HepG2 (cell line): ENCODE data around the gene BIN1. TPM values are rescaled to one million over a fixed set of nuclear protein-coding genes. Genes with fewer than 3 reads are reported as not detected.
A peak's percentile ranks its signal among the peaks of the same experiment; 100 is the strongest.

Source experiments
- ATAC-seq: fragments of 200-7000 bp; cut with Tn5 transposase; 3 replicates; pipeline ENCODE4 v1.9.1; 2020; ENCODE audit warnings: mild to moderate bottlenecking, moderate library complexity
- BruUV-seq: library from RNA; stranded (reverse); fragments of 400-500 nt; replicated peaks from 2 replicates; lab custom pipeline; 2021; lab: Mats Ljungman, UMichigan
- CTCF ChIA-PET: fragments of 300-600 bp; formaldehyde crosslinking; extraction: SDS; loops from one replicate; lab custom pipeline; 2021; ENCODE audit warnings: low total read pairs, inconsistent platforms, low intra/inter-chr PET ratio; lab: Yijun Ruan, JAX
- POLR2A ChIA-PET: fragments of 350-600 bp; sonication (Branson Sonifier 250); formaldehyde crosslinking; loops from one replicate; lab custom pipeline; 2020; ENCODE audit warnings: antibody characterized with exemption, inconsistent platforms; lab: Yijun Ruan, JAX
- DNase-seq: peaks from one replicate; pipeline ENCODE4 v3.0.0-alpha.2; 2015; ENCODE audit warnings: low spot score
- FAIRE-seq: peaks from 3 replicates; lab custom pipeline; 2011; peaks lifted over from hg19 to GRCh38; lab: Jason Lieb, UNC
- H2AFZ ChIP-seq: one replicate; pipeline ENCODE4 v1.6.1; 2011; ENCODE audit warnings: low read length, inconsistent platforms
- H3K27ac ChIP-seq: fragments of 300-600 bp; 3 replicates; pipeline ENCODE4 v1.8.0; 2011; ENCODE audit warnings: mixed run types, mild to moderate bottlenecking, mixed read lengths, low read length, inconsistent platforms; ENCODE audit not compliant: insufficient read depth; ENCODE audit errors: extremely low read length
- H3K27me3 ChIP-seq, 2 experiments: fragments of 200-600 bp in 1 of 2; 2 replicates in 1 of 2; 3 replicates in 1 of 2; pipeline versions ENCODE4 v1.6.0 to v1.8.0; 2011; ENCODE audit warnings: low read length in 2 of 2, mild to moderate bottlenecking in 2 of 2, moderate library complexity in 2 of 2, inconsistent platforms in 1 of 2; ENCODE audit not compliant: insufficient read depth in 2 of 2, control insufficient read depth in 1 of 2
- H3K36me3 ChIP-seq, 2 experiments: fragments of 200-600 bp in 1 of 2; replicated peaks in 1 of 2; 2 replicates in 1 of 2; 3 replicates in 1 of 2; pipeline versions ENCODE4 v1.5.1 to v1.8.0; 2011; ENCODE audit warnings: low read length in 2 of 2, inconsistent platforms in 1 of 2; ENCODE audit not compliant: insufficient read depth in 2 of 2, control insufficient read depth in 1 of 2
- H3K4me1 ChIP-seq: 2 replicates; pipeline ENCODE4 v1.5.1; 2012; ENCODE audit warnings: low read length, inconsistent platforms; ENCODE audit not compliant: insufficient read depth
- H3K4me2 ChIP-seq: 2 replicates; pipeline ENCODE4 v1.6.0; 2011; ENCODE audit warnings: low read depth, low read length, inconsistent platforms
- H3K4me3 ChIP-seq, 3 experiments: fragments of 200-600 bp in 1 of 3; sonication (generic), shearing (Covaris generic) in 1 of 3; replicated peaks in 1 of 3; 2 replicates each; pipeline ENCODE4 v1.5.1; 2011 to 2016; ENCODE audit warnings: low read length in 3 of 3, inconsistent platforms in 2 of 3, low read depth in 2 of 3, mild to moderate bottlenecking in 2 of 3, control low read depth in 1 of 3, mixed read lengths in 1 of 3; ENCODE audit not compliant: insufficient read depth in 1 of 3
- H3K79me2 ChIP-seq: one replicate; pipeline ENCODE4 v1.6.1; 2011; ENCODE audit warnings: low read length, inconsistent platforms; ENCODE audit not compliant: insufficient read depth
- H3K9ac ChIP-seq: 2 replicates; pipeline ENCODE4 v1.6.0; 2011; ENCODE audit warnings: mild to moderate bottlenecking, low read depth, low read length, inconsistent platforms; ENCODE audit not compliant: insufficient read depth
- H3K9me3 ChIP-seq: 2 replicates; pipeline ENCODE4 v1.5.1; 2012; ENCODE audit warnings: mild to moderate bottlenecking, low read length
- H4K20me1 ChIP-seq: 2 replicates; pipeline ENCODE4 v1.6.0; 2011; ENCODE audit warnings: inconsistent platforms, mild to moderate bottlenecking, low read length, moderate library complexity; ENCODE audit not compliant: insufficient read depth
- ATAD3A ChIP-seq: sonication (generic); formaldehyde crosslinking; IDR thresholded peaks from 2 replicates; pipeline ENCODE4 v1.4.0; 2020; ENCODE audit warnings: missing genetic modification reagents
- CREB1 ChIP-seq, 2 experiments: fragments of 450-650 bp in 1 of 2; IDR thresholded peaks; 2 replicates each; pipeline ENCODE4 v1.6.1; 2016 to 2017; ENCODE audit warnings: control low read depth in 1 of 2, mild to moderate bottlenecking in 1 of 2, missing compliant biosample characterization in 1 of 2, missing genetic modification characterization in 1 of 2
- ETS1 ChIP-seq: sonication (generic); formaldehyde crosslinking; IDR thresholded peaks from 2 replicates; pipeline ENCODE4 v1.4.0; 2020; ENCODE audit warnings: missing genetic modification reagents
- FOXK1 ChIP-seq: sonication (generic); formaldehyde crosslinking; IDR thresholded peaks from 2 replicates; pipeline ENCODE4 v1.4.0; 2020; ENCODE audit warnings: low read depth, missing genetic modification reagents, borderline replicate concordance
- ZNF124 ChIP-seq: sonication (generic); formaldehyde crosslinking; IDR thresholded peaks from 2 replicates; pipeline ENCODE4 v1.4.0; 2020; ENCODE audit warnings: missing genetic modification reagents
- WGBS: methylation state at CpG from one replicate; pipeline ENCODE4 v1.1.6; 2017; ENCODE audit warnings: low lambda C conversion rate; 5-methylcytosine and 5-hydroxymethylcytosine counted together
- in situ Hi-C: cut with HindIII; loops from 2 replicates; pipeline ENCODE4 v1.10.0; 2017; ENCODE audit warnings: low pct_unique_long_range_greater_than_20kb; ENCODE audit not compliant: extremely low pct_ligation_motif_present
- intact Hi-C: fragments of 100-400 bp; cut with micrococcal nuclease; formaldehyde crosslinking; loops from one replicate; pipeline ENCODE4 v1.10.0; 2022; ENCODE audit not compliant: unreplicated experiment
- polyA plus RNA-seq, 8 experiments: library from polyadenylated mRNA; depleted of rRNA in 3 of 8; stranded (reverse) in 7 of 8; unstranded in 1 of 8; fragments of >200 nt; fragmentation: Illumina TruSeq in 4 of 8; extraction: Trizol in 4 of 8; gene quantifications; 2 replicates each; pipeline versions ENCODE4 v1.2.1 to v1.2.3, GENCODE V29; 2011 to 2016; ENCODE audit warnings: low read depth in 4 of 8, missing spikeins in 1 of 8, mixed read lengths in 1 of 8; ENCODE audit not compliant: insufficient read depth in 1 of 8
- total RNA-seq, 5 experiments: library from RNA; depleted of rRNA; stranded (reverse); fragments of >200 nt; fragmentation: Illumina TruSeq; extraction: Trizol; gene quantifications; 2 replicates each; pipeline ENCODE4 v1.2.3, GENCODE V29; 2016; ENCODE audit warnings: low read depth in 1 of 5

The BIN1 gene
- total and polyA plus RNA-seq, 2 of the 13 experiments (the other 11 are each of a cell fraction or from before 2014, with no cell fraction given) = 0.93 to 1.2 TPM

- TF ChIP-seq ETS1 (CRISPR knock-in tag) (no peak), CREB1 (IDR thresholded peaks at IDR 0.05) (peak; percentile 58), CREB1 (CRISPR knock-in tag; IDR thresholded peaks at IDR 0.05) (no peak)
- TF ChIP-seq, all 625 proteins: peak for 3
Observed at GRCh38 chr2:127000937-127001336, 106.0 kb downstream of the BIN1 start (continued).

- in situ Hi-C loops = no loop called here
- no peak overlapping the region for H3K27ac ChIP-seq
- H3K27me3 ChIP-seq = peaks cover 1 to 4% of the 10 kb centered on the region in 2 experiments; a peak in 2 of 5 replicates
- ChIA-PET POLR2A (no interaction called here), CTCF (no interaction called here)
- H3K9ac ChIP-seq = no peak overlapping the region
- no TSS peak for BruUV-seq
- H2AFZ ChIP-seq = no peak overlapping the region
- H3K4me2 ChIP-seq = no peak overlapping the region
- ATAC-seq = no peak
- no peak for FAIRE-seq
- WGBS = 77% methylated on average over 3 of the region's 3 CpGs
- intact Hi-C loops = no loop called here
- no peaks in the 10 kb centered on the region for H3K79me2 ChIP-seq
- no peak overlapping the region for H3K4me3 ChIP-seq
- H3K36me3 ChIP-seq = no peaks in the 10 kb centered on the region
- H3K9me3 ChIP-seq = no peaks in the 10 kb centered on the region
- TF ChIP-seq ATAD3A (CRISPR knock-in tag) = no peak
- TF ChIP-seq ZNF124 (CRISPR knock-in tag) = no peak
- 0 out of 2 replicates have a peak, but pooled peaks have one; percentile 5 for TF ChIP-seq FOXK1 (CRISPR knock-in tag)
- TF ChIP-seq, all 625 proteins: peak for 1
- Histone ChIP-seq H4K20me1 (no peaks in the 10 kb centered on the region), H3K4me1 (peaks cover 68% of the 10 kb centered on the region)
- DNase-seq = no peak
Observed at GRCh38 chr2:127000194-127000593, 106.8 kb downstream of the BIN1 start.
